PC-3 (cell line): ENCODE data around the gene HECTD1.

Experiments
- EZH2 ChIP-seq: fragments of 300-600 bp; sonication (generic); IDR thresholded peaks from one replicate; pipeline ENCODE4 v1.6.1; 2017; ENCODE audit warnings: antibody characterized with exemption, mild to moderate bottlenecking, low read length; ENCODE audit not compliant: unreplicated experiment
- EZH2phosphoT487 ChIP-seq: fragments of 300-600 bp; sonication (generic); IDR thresholded peaks from 2 replicates; pipeline ENCODE4 v1.6.1; 2018; ENCODE audit warnings: mild to moderate bottlenecking, antibody characterized with exemption, low read length, borderline replicate concordance
- TF ChIP-seq, protein P1 (sequence below): fragments of 300-600 bp; sonication (generic); conservative IDR thresholded peaks from 2 replicates; pipeline ENCODE4 v1.5.1; 2017; ENCODE audit warnings: antibody characterized with exemption, low read depth, mild to moderate bottlenecking, low read length

DNA sequence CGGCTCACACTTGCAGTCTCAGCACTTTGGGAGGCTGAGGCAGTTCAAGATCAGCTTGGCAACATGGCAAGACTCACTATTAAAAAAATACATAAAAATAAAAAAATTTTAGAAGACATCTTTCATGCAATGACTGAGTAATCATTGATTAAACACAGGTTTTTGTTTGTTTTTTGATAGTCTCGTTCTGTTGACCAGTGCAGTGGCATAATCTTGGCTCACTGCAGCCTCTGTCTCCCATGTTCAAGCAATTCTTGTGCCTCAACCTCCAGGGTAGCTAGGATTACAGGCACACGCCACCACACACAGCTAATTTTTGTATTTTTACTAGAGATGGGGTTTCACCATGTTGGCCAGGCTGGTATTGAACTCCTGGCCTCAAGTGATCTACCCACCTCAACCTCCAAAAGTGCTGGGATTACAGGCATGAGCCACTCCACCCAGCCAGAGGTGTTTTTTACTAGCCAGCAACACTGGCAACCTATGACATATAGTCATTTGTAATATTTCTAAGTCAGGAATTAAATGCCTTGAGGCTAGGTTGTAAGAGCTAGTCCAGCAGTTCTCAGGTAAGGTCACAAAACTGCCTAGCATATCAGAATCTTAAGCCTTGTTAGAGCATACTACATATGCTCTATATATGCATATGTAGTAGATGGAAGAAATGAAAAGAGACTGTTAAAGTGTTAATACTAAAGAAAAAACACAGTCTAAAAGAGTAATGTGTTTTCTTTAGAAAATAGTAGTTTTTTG is 27.1 kb downstream of the HECTD1 start:
- TF ChIP-seq, protein P1, sequence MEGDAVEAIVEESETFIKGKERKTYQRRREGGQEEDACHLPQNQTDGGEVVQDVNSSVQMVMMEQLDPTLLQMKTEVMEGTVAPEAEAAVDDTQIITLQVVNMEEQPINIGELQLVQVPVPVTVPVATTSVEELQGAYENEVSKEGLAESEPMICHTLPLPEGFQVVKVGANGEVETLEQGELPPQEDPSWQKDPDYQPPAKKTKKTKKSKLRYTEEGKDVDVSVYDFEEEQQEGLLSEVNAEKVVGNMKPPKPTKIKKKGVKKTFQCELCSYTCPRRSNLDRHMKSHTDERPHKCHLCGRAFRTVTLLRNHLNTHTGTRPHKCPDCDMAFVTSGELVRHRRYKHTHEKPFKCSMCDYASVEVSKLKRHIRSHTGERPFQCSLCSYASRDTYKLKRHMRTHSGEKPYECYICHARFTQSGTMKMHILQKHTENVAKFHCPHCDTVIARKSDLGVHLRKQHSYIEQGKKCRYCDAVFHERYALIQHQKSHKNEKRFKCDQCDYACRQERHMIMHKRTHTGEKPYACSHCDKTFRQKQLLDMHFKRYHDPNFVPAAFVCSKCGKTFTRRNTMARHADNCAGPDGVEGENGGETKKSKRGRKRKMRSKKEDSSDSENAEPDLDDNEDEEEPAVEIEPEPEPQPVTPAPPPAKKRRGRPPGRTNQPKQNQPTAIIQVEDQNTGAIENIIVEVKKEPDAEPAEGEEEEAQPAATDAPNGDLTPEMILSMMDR, result no peak
- TF ChIP-seq EZH2, result no peak
- no peak for TF ChIP-seq EZH2phosphoT487
